HG03432 (cell line): ENCODE data around the gene CYLD.

Experiments used
- ATAC-seq: cut with Tn5 transposase; IDR thresholded peaks from one replicate; pipeline ENCODE4 v1.9.1; 2021; ENCODE audit warnings: mild to moderate bottlenecking, moderate library complexity; ENCODE audit not compliant: unreplicated experiment

Gene CYLD

GRCh38 chr16:50814541-50814940 lies 72.7 kb downstream of the CYLD start:
- no peak for ATAC-seq

DNA sequence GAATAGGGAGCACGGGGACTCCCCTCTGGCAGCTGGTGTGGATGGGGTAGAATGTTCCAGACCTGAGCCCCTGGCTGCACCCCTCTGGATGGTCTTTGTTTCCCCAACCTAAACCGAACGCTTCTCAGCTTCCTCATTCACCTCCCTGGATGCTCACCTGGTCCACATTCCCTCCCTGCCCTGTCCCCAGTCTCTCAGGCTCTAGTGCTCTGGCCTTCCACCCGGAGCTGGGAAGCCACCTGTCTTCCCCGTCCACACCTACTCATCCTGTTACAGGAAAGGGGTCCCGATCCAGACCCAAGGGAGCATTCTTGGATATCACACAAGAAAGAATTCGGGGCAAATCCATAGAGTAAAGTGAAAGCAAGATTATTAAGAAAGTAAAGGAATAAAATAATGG lies 73.5 kb downstream of the CYLD start:
- no peak for ATAC-seq

- ATAC-seq, result no peak
Measured at GRCh38 chr16:50816901-50817555, 75.1 kb downstream of the CYLD start.

DNA sequence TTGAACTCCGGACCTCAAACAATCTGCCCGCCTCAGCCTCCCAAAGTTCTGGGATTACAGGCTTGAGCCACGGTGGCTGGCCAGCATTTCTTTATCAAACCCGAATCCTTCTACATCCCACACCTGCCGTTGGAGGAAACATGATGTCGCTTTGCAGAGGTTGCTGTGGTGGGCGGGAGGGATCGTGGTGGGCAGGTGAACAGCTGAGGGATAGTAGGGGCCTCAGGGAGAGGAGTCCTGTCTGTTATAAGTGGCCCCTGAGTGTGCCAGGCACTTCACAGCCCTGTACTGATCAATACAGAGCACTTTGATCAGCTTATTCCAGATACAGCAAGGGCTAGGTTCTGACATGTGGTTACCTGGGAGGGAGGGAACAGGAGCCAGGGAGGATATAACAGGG lies 76.5 kb downstream of the CYLD start:
- no peak for ATAC-seq

DNA sequence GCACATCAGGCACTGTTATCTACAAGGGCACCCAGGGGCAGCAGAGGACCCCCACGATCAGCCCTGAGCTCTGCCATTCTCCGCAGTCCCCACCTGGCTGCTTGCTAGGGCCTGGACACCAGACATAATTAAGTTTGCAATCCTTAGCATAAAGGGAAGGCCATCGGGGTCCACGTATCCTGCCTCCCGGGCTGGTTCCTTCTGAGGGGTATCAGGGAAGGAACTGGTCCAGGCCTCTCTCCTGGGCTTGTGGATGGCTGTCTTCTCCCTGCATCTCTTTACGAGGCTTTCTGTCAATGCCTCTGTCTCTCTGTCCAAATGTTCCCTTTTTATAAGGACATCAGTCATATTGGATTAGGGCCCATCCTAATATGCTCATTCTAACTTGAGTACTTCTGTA lies 77.8 kb downstream of the CYLD start:
- ATAC-seq, result no peak

- ATAC-seq, result no peak
Measured at GRCh38 chr16:50820225-50820624, 78.3 kb downstream of the CYLD start.

- ATAC-seq, result no peak
Measured at GRCh38 chr16:50821586-50821985, 79.7 kb downstream of the CYLD start.

DNA sequence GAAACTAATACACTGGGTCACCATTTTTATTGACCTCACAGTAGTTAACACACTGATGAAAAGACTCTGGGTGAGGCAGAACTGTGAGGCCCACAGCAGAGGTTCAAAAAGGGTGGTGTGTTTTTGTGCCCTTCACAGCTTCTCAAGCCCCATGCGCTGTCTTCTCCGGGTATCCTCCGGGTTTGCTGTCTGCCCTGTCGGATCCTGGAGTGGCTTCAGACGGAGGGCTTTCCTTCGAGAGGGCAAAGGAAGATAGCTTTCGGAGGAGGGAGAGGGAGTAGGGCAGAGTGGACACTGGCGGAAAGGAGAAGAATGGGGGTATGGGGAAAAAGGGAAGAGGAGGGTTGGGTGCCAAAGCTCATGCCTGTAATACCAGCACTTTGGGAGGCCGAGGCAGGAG lies 80.8 kb downstream of the CYLD start:
- no peak for ATAC-seq

- no peak for ATAC-seq
Measured at GRCh38 chr16:50826797-50827316, 85.0 kb downstream of the CYLD start.

DNA sequence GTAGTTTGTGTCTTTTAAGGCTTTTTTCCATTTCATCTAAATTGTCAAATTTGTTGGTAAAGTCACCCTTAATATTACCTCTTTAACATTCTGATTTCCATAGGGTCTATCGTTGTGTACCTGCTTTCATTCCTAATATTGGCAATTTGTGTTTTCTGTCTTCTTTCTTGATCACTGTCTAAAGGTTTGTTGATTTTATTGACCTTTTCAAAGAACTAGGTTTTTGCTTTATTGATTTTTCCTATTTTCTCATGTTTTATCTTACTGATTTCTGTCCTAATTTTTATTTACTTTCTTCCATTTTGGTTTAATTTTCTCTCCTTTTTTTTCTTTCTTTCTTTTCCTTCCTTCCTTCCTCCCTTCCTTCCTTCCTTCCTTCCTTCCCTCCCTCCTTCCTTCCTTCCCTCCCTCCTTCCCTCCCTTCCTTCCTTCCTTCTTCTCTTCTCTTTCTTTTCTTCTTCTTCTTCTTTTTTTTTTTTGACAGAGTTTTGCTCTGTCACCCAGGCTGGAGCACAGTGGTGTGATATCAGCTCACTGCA lies 86.3 kb downstream of the CYLD start:
- no peak for ATAC-seq

DNA sequence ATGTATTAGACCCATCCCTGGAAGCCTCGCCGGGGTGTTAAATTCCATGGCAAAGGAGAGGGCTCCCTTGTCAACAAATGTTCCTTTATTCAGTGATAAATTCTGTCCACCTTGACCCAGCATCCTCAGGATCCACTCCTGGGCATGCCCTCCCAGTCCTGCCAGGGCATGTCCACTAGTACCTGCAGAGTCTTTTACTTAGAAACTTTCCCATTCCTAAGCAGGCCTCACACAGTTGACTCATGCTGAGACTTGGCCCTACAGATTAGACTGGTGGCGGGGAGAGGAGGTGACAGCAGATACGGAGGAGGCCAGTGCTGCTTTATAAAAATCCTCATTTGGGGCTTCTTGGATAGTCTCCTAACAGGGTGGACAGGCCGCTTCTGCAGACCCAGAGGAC lies 88.8 kb downstream of the CYLD start:
- ATAC-seq, result no peak

DNA sequence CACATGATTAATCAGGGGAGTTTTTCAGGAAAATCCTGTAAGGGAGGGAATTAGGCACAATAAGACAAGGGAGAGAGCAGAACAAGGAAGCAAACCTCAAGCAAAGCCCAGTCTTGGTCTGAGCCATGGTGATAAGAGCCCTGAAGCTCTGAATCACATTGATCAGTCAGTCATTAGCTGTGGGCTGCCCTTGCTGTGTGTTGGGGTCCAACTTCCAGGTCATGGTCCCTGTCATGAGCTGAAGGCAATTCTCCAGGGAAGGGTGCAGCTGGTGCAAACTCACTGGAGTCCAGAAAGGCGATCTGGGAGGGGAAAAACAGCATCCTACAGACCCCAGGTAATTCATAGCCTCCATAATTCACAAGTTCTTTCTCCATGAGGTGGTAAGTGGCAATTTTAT lies 89.9 kb downstream of the CYLD start:
- ATAC-seq, result no peak

DNA sequence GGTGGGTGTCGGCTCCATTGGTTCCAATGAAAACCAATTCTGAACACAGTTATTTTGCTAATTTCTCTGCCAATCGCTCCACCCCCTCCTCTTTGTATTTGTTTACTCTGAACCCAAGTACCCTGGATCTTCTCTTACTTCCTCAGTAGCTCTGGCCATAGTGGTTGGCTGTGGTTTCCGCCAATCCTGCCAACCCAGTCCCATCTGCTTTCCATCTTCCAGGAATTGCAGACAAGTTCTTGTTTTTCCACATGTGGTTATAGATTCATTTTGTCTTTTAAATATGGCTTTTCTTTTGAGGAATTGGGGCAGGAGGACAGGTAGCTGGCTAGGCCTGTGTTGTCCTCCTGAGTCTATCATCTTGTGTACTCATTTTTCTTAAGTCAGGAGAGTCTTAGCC lies 92.0 kb downstream of the CYLD start:
- no peak for ATAC-seq

GRCh38 chr16:50834701-50835100 lies 92.8 kb downstream of the CYLD start:
- ATAC-seq, result no peak

DNA sequence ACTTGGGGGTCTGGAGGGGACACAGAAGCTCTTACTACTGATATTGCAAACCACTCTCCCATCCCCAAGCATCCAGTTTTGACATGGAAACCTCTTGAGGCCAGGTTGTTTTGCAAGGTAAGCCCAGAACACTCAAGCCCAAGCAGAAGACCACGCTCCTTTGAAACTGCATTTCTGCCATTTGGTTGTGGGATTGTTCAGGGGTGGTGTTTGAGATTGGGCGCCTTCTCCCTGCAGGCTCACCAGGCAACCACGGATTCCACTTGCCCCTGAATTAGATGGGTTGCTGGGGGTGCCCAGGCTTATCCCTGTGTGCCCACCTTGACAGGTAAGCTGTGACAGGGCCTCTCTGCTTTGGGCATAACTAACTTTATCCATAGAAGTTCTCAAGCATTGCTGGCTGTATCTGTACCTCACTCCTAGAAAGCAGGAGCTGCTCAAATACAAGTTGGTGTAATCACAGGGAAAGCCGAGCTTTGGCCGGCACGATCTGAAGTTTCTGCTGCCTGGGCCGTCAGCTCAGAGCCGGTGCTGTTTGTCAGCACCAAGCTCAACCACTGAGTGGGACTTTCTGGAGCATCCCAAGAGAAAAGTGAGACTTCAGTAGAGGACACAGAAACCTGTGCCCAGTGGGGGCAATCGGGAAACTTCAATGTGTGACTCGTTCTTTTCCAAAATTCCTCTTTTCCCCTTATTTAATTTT lies 93.6 kb downstream of the CYLD start:
- no peak for ATAC-seq

DNA sequence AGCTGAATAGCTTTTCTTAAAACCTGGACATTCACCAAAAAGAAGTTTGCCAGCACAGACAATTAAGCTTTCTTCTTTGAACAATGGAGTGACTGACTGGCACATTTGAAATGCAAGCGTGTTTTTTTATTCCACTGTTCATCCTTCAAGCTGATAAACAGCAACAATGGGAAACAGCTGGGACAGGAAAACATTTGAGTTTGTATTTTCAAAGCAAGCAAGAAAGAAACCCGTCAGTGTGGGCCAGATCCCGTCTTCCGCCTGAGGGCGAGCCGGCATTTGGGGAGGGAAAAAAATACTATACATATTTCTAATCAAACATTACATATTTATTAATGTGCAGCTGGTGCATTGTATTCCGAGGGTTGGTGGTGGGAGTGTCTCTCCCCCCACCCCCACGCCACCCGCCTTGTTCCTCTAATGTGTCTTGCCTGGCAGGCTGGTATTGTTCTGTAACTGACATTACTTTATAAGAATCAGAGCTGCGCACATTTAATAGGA lies 94.3 kb downstream of the CYLD start:
- ATAC-seq, result no peak

DNA sequence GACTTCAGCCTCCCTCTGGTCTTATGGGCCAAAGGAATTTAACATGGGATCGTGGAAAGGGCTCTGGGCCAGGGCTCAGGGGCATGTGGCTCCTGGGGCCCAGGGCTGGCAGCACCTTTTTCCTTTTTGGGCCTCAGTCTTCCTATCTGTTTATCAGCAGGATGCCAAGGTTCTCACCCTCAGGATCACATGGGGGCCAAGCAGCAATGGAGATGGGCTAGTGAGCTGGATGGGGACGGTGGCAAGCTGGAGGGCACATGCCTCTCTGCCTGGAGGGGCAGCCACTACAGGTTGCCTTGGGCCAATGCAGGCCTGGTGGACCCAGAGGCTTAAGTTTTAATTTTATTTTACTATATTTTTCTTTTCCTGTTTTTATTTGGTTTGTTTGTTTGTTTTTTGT lies 95.4 kb downstream of the CYLD start:
- no peak for ATAC-seq

DNA sequence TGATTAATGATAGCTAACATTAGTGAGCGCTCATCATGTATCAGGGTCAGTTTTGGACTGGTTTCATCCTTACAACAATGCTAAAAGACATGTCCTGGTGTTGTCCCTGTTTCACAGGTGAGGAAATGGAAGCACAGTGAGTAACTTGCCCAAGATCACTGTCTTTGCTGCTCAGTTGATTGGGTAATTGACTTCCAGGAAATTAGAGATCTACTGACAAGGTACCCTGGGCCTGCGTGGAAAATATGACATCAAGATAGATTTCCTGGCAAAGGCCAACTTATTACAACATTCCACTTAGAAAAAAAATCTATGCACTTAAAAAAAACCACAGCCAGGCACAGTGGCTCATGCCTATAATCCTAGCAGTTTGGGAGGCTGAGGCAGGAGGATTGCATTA lies 96.3 kb downstream of the CYLD start:
- no peak for ATAC-seq

GRCh38 chr16:50838885-50839284 lies 97.0 kb downstream of the CYLD start:
- ATAC-seq, result no peak

- no peak for ATAC-seq
Measured at GRCh38 chr16:50839356-50839755, 97.5 kb downstream of the CYLD start.

DNA sequence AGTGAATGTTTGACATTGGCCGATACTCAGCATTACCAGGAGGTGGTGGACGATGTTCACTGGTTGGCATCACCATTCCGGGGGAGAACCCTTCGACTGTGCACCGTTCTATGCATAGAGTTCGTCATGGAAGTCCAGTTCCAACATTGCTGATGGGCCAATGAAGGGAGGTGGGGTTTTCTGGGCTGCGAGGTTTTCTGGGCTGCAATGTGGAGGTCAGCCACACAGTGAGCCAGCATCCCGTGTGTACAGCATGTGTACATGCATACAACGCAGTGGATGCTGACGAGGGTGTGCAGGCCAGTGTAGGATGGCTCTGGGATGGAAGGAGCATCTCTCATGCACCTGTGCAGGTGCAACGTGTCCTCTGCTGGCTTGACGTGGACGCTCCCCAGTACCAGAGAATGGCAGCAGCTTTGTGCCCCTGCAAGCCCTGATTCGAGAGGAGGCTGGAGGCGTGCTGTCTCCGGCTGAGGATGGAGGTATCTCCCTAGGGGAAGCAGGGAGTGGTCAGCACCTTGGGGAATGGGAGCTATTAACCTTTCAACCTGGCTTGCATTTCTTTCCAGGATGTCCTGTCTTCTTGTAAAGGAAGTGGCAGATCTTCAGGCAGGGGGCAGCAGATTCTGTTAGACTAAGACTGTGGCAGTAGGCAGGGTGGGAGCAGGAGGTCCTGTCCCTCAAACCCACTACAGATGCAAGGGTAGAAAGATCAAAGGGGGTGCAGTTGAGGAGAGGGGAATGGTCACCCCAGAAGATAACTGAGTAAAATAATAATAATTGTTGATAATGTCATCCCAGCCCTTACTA lies 98.2 kb downstream of the CYLD start:
- no peak for ATAC-seq
